ENCODE data around the gene ARID3B.

GRCh38 chr15:74609938-74610301 is 68.9 kb downstream of the ARID3B start:
- TF ChIP-seq CTCF (IDR thresholded peaks at IDR 0.05; ENCODE audit: insufficient read depth, low read length) = no peak
- no peak for TF ChIP-seq POLR2AphosphoS5 (IDR thresholded peaks at IDR 0.05; ENCODE audit: low read depth)
- TF ChIP-seq REST (IDR thresholded peaks at IDR 0.05; ENCODE audit: insufficient replicate concordance, low read depth) = no peak
- TF ChIP-seq GABPA (IDR thresholded peaks at IDR 0.05; ENCODE audit: low read depth) = no peak
- TF ChIP-seq SPI1 (IDR thresholded peaks at IDR 0.05; ENCODE audit: borderline replicate concordance, low read depth) = no peak

Data from HL-60 (cell line).